Trophoblast cell (in vitro differentiated cells and primary cell): ENCODE results near the gene SLC29A3.

Source experiments
- DNase-seq, 2 donors: peaks; one replicate each; pipeline ENCODE4 v3.0.0-alpha.2; 2016
- H2AFZ ChIP-seq: 2 replicates; pipeline ENCODE4 v1.6.1; 2013; ENCODE audit warnings: low read length, moderate library complexity, mild to moderate bottlenecking; ENCODE audit not compliant: insufficient read depth, poor library complexity
- H2AK5ac ChIP-seq: 2 replicates; pipeline ENCODE4 v1.6.1; 2013; ENCODE audit warnings: mild to moderate bottlenecking, low read length
- H2BK120ac ChIP-seq: 2 replicates; pipeline ENCODE4 v1.6.1; 2013; ENCODE audit warnings: low read length, mild to moderate bottlenecking, moderate library complexity; ENCODE audit not compliant: insufficient read depth, poor library complexity
- H2BK12ac ChIP-seq: 2 replicates; pipeline ENCODE4 v1.6.1; 2013; ENCODE audit warnings: mild to moderate bottlenecking, low read length, moderate library complexity
- H2BK5ac ChIP-seq: 2 replicates; pipeline ENCODE4 v1.6.1; 2013; ENCODE audit warnings: low read length, low read depth, moderate library complexity, mild to moderate bottlenecking; ENCODE audit not compliant: poor library complexity
- H3K14ac ChIP-seq: 2 replicates; pipeline ENCODE4 v1.6.1; 2013; ENCODE audit warnings: mild to moderate bottlenecking, low read length
- H3K18ac ChIP-seq: 2 replicates; pipeline ENCODE4 v1.6.1; 2013; ENCODE audit warnings: mild to moderate bottlenecking, low read length
- H3K23ac ChIP-seq: 2 replicates; pipeline ENCODE4 v1.6.1; 2013; ENCODE audit warnings: low read length
- H3K27ac ChIP-seq: 2 replicates; pipeline ENCODE4 v1.5.1; 2013; ENCODE audit warnings: low read depth, mild to moderate bottlenecking, inconsistent platforms, low read length, moderate library complexity
- H3K27me3 ChIP-seq: 2 replicates; pipeline ENCODE4 v1.6.1; 2013; ENCODE audit warnings: inconsistent platforms, mild to moderate bottlenecking, low read length, moderate library complexity; ENCODE audit not compliant: insufficient read depth
- H3K36me3 ChIP-seq, 2 experiments: 1 replicate in 1 of 2; 2 replicates in 1 of 2; pipeline ENCODE4 v1.6.1; 2013; ENCODE audit warnings: low read length in 2 of 2, mild to moderate bottlenecking in 2 of 2, moderate library complexity in 1 of 2; ENCODE audit not compliant: insufficient read depth in 2 of 2, control insufficient read depth in 1 of 2
- H3K4ac ChIP-seq: 2 replicates; pipeline ENCODE4 v1.6.1; 2013; ENCODE audit warnings: low read depth, mild to moderate bottlenecking, low read length, moderate library complexity
- H3K4me1 ChIP-seq, 2 experiments: 1 replicate in 1 of 2; 2 replicates in 1 of 2; pipeline ENCODE4 v1.6.1; 2013; ENCODE audit warnings: low read length in 2 of 2, mild to moderate bottlenecking in 2 of 2, moderate library complexity in 1 of 2; ENCODE audit not compliant: insufficient read depth in 2 of 2, control insufficient read depth in 1 of 2
- H3K4me2 ChIP-seq: 2 replicates; pipeline ENCODE4 v1.6.1; 2013; ENCODE audit warnings: inconsistent platforms, mild to moderate bottlenecking, low read length, moderate library complexity
- H3K4me3 ChIP-seq: 2 replicates; pipeline ENCODE4 v1.5.1; 2013; ENCODE audit warnings: mild to moderate bottlenecking, low read depth, low read length, inconsistent platforms
- H3K79me1 ChIP-seq: one replicate; pipeline ENCODE4 v1.6.1; 2013; ENCODE audit warnings: low read length
- H3K79me2 ChIP-seq: 2 replicates; pipeline ENCODE4 v1.6.1; 2013; ENCODE audit warnings: low read length, mild to moderate bottlenecking; ENCODE audit not compliant: control insufficient read depth, insufficient read depth, poor library complexity
- H3K9ac ChIP-seq: 2 replicates; pipeline ENCODE4 v1.6.1; 2013; ENCODE audit warnings: mild to moderate bottlenecking, low read length
- H3K9me3 ChIP-seq: 2 replicates; pipeline ENCODE4 v1.6.1; 2013; ENCODE audit warnings: low read depth, mild to moderate bottlenecking, control low read depth, inconsistent platforms, low read length; ENCODE audit not compliant: insufficient read depth
- H4K12ac ChIP-seq: 2 replicates; pipeline ENCODE4 v1.6.1; 2013; ENCODE audit warnings: low read depth, mild to moderate bottlenecking, low read length, moderate library complexity
- H4K8ac ChIP-seq: 2 replicates; pipeline ENCODE4 v1.6.1; 2013; ENCODE audit warnings: low read depth, mild to moderate bottlenecking, low read length, moderate library complexity
- H4K91ac ChIP-seq: one replicate; pipeline ENCODE4 v1.6.1; 2013; ENCODE audit warnings: low read depth, mild to moderate bottlenecking, low read length, moderate library complexity
- WGBS: extraction: QIAGEN DNeasy Blood & Tissue Kit; methylation state at CpG from one replicate; pipeline ENCODE4 v1.1.7; 2013; ENCODE audit warnings: missing lambda C conversion rate; ENCODE audit not compliant: insufficient read length, insufficient coverage; ENCODE audit errors: extremely low coverage; 5-methylcytosine and 5-hydroxymethylcytosine counted together

SLC29A3 gene

DNA sequence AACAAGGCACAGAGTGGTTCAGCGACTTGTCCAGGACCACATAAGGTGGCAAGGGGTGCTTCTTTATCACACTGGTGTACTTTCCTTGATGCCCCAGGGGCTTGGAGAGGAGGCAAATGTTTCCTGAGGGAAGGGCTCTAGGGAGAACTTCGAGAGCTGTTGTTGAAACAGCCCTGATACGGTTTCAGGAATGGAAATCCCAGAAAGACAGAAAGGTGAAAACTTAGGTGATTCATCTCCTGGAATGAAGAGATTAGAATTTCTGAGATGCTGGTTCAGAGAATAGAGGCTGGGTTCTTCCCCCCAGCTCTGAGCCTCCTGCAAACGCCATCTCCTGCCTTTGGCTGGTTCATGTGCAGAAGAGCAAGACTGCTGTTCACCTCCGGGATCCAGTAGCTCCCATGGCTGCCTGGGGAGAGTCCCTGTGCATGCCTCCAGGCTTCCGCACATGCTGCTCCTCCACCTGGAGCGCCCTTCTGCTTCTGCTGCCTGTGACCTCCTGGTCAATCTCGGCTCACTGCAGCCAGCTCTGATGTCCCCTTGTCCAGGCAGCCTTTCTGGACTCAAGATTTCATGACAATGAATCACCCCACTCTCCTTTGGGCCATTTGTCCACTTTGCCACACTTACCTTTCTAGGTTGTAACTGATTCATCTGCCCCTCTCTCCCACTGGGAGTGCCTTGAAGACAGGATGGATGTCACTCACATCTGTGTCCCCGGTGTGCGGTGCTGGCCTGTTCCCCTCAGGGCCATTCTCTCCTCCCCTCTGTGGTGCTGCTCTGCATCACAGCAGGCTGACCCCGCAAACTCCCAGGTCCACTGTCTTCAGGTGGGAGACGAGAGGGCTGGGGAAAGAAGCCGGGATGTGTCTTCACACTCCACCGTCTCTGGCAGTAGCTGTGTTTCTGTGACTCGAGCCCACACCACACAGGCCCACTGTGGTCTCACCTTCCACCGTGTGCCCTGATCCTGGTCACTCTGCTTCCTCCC lies 74.0 kb downstream of the SLC29A3 start:
- H2BK5ac ChIP-seq: no peak overlapping the region
- H3K79me1 ChIP-seq: no peaks in the 10 kb centered on the region
- H3K36me3 ChIP-seq: no peaks in the 10 kb centered on the region
- peak overlapping the region; percentile 10 for H3K4me3 ChIP-seq
- H4K12ac ChIP-seq: no peak overlapping the region
- H2AK5ac ChIP-seq: no peak overlapping the region
- H2BK120ac ChIP-seq: no peak overlapping the region
- H2BK12ac ChIP-seq: no peak overlapping the region
- H3K9ac ChIP-seq: no peak overlapping the region
- H4K8ac ChIP-seq: no peak overlapping the region
- H3K27ac ChIP-seq: no peak overlapping the region
- H3K9me3 ChIP-seq: peaks cover 3% of the 10 kb centered on the region
- WGBS: no CpG with 5 or more reads among the region's 16 CpGs
- no peak overlapping the region for H2AFZ ChIP-seq
- no peak overlapping the region for H3K18ac ChIP-seq
- H3K4me2 ChIP-seq: no peak overlapping the region
- H3K4me1 ChIP-seq: peaks cover 4 to 6% of the 10 kb centered on the region in 2 experiments
- peaks cover 13% of the 10 kb centered on the region for H3K27me3 ChIP-seq
- H4K91ac ChIP-seq: no peak overlapping the region
- H3K23ac ChIP-seq: no peak overlapping the region
- H3K4ac ChIP-seq: no peak overlapping the region
- no peak overlapping the region for H3K14ac ChIP-seq
- H3K79me2 ChIP-seq: no peaks in the 10 kb centered on the region
- DNase-seq: peak; percentile 86 to 94

DNA sequence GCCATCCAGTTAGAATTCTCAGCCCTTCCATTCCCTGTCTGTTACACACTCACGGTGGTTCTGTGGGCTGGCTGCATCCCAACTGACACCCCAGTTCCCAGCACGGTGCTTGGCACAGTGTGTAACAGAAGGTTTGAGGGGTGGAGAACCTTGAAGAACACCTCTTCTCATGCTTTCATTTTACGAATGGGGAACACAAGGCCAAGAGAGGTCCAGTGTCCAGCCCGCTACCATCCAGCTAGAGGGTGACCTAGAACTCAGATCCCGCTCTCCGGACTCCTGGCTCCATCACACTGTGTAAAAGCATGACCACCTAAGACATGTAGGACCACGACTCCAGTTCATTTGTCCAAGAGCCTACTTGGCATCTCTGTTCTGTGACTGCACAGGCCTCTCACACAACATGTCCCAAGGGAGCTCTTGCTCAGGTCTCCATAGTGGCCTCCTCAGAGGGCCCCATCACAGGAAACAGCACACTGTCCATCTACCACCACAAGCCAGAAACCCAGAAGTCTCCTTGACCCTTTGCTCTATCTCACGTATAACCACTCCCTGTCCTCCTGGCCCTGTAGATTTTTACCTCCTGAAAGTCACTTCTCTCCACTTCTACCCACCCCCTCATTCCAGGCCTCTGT lies 74.9 kb downstream of the SLC29A3 start:
- no peak overlapping the region for H4K12ac ChIP-seq
- no peak overlapping the region for H2AFZ ChIP-seq
- no peak for DNase-seq
- no peaks in the 10 kb centered on the region for H3K36me3 ChIP-seq
- no CpG with 5 or more reads among the region's 8 CpGs for WGBS
- no peak overlapping the region for H4K91ac ChIP-seq
- H3K4ac ChIP-seq: no peak overlapping the region
- H3K9me3 ChIP-seq: peaks cover 3% of the 10 kb centered on the region
- H3K27ac ChIP-seq: no peak overlapping the region
- no peak overlapping the region for H2AK5ac ChIP-seq
- H3K27me3 ChIP-seq: peaks cover 22% of the 10 kb centered on the region
- no peak overlapping the region for H3K23ac ChIP-seq
- H2BK5ac ChIP-seq: no peak overlapping the region
- H3K4me2 ChIP-seq: no peak overlapping the region
- H3K14ac ChIP-seq: no peak overlapping the region
- no peak overlapping the region for H2BK120ac ChIP-seq
- no peak overlapping the region for H2BK12ac ChIP-seq
- no peak overlapping the region for H3K18ac ChIP-seq
- H4K8ac ChIP-seq: no peak overlapping the region
- no peaks in the 10 kb centered on the region for H3K79me2 ChIP-seq
- H3K9ac ChIP-seq: no peak overlapping the region
- H3K79me1 ChIP-seq: no peaks in the 10 kb centered on the region
- peak overlapping the region; percentile 10 for H3K4me3 ChIP-seq
- peaks cover 4 to 6% of the 10 kb centered on the region in 2 experiments for H3K4me1 ChIP-seq

DNA sequence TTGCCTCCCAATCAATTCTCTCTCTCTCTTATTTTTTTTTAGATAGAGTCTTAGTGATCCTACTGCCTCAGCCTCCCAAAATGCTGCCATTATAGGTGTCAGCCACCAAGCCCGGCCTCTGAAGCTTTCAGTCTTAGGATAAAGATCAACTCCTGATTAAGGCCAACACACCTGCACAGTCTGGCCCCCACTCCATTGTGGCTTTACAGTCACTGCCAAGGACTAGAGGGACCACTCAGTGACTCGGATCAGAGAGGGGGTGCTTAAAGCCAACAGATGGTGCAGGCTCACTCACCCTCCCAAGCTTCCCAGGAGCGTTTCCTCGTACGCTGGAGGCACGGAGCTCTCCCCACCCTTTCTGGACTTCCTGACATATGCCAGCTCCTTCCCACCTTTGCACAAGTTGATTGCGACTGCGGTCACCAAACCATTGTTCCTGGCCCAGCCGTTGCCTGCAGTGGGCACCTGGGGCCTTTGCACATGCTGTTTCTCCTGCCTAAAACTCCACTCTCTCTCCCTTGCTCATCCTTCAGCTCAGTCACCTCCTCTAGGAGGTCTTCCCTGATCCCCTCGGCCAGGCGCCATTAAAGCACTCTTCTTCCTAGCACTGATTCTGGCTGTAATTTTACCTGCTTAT lies 76.0 kb downstream of the SLC29A3 start:
- no peak overlapping the region for H2BK120ac ChIP-seq
- no peak overlapping the region for H2BK12ac ChIP-seq
- H3K14ac ChIP-seq: no peak overlapping the region
- peaks cover 4 to 6% of the 10 kb centered on the region in 2 experiments for H3K4me1 ChIP-seq
- no CpG with 5 or more reads among the region's 11 CpGs for WGBS
- H3K36me3 ChIP-seq: no peaks in the 10 kb centered on the region
- no peak overlapping the region for H2AK5ac ChIP-seq
- peaks cover 3% of the 10 kb centered on the region for H3K9me3 ChIP-seq
- no peaks in the 10 kb centered on the region for H3K79me2 ChIP-seq
- H4K91ac ChIP-seq: no peak overlapping the region
- no peak overlapping the region for H3K4ac ChIP-seq
- no peaks in the 10 kb centered on the region for H3K79me1 ChIP-seq
- H4K8ac ChIP-seq: no peak overlapping the region
- H3K27me3 ChIP-seq: peaks cover 24% of the 10 kb centered on the region
- H2AFZ ChIP-seq: no peak overlapping the region
- H3K23ac ChIP-seq: no peak overlapping the region
- no peak overlapping the region for H3K27ac ChIP-seq
- no peak overlapping the region for H3K4me3 ChIP-seq
- H4K12ac ChIP-seq: no peak overlapping the region
- no peak overlapping the region for H3K4me2 ChIP-seq
- no peak overlapping the region for H3K18ac ChIP-seq
- DNase-seq: no peak
- H2BK5ac ChIP-seq: no peak overlapping the region
- no peak overlapping the region for H3K9ac ChIP-seq

DNA sequence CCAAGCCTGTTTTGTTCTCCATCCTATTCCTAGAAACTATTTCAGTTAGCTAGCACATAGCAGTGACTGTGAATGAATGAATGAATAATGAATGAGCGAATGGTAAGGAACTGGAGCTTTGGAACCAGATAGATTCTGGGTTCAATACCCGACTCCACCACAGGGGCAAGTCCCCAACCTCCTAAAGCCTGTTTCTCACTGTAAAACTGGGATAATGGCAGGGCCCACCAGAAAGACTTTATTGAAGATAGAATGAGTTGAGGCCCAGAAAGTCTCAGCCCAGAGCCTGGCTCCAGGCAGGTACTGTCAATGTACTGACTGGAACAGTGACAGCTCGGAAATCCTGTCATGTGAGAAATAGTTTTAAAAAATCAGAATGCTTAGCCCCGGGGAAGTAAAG lies 76.6 kb downstream of the SLC29A3 start:
- Histone ChIP-seq H2AK5ac (no peak overlapping the region), H3K4me2 (no peak overlapping the region), H4K12ac (no peak overlapping the region), H3K36me3 (no peaks in the 10 kb centered on the region), H2AFZ (no peak overlapping the region), H3K4ac (no peak overlapping the region), H2BK120ac (no peak overlapping the region), H3K9me3 (peaks cover 3% of the 10 kb centered on the region), H3K18ac (no peak overlapping the region), H3K14ac (no peak overlapping the region), H2BK5ac (no peak overlapping the region), H3K79me2 (no peaks in the 10 kb centered on the region), H3K79me1 (no peaks in the 10 kb centered on the region), H3K27ac (no peak overlapping the region), H2BK12ac (no peak overlapping the region), H3K9ac (no peak overlapping the region), H4K8ac (no peak overlapping the region), H3K4me1 (peaks cover 4 to 6% of the 10 kb centered on the region in 2 experiments), H3K23ac (no peak overlapping the region), H3K4me3 (no peak overlapping the region), H3K27me3 (peaks cover 24% of the 10 kb centered on the region), H4K91ac (no peak overlapping the region)
- no CpG with 5 or more reads among the region's 4 CpGs for WGBS
- DNase-seq: peak; percentile 21 to 53
